HepG2 (cell line): ENCODE data around the gene ANKRD17. TPM values are rescaled to one million over a fixed set of nuclear protein-coding genes. Genes with fewer than 3 reads are reported as not detected.

Source experiments
- FIP1L1 ChIP-seq: fragments of 200-400 bp; formaldehyde crosslinking; IDR thresholded peaks from 2 replicates; pipeline ENCODE4 v1.6.1; 2018; ENCODE audit warnings: low read depth, mild to moderate bottlenecking, low read length, moderate library complexity, borderline replicate concordance; ENCODE audit not compliant: insufficient read depth
- HNRNPLL ChIP-seq: fragments of 200-400 bp; formaldehyde crosslinking; IDR thresholded peaks from 2 replicates; pipeline ENCODE4 v1.6.1; 2017; ENCODE audit warnings: mild to moderate bottlenecking, low read depth, low read length; ENCODE audit not compliant: poor library complexity, severe bottlenecking
- JDP2 ChIP-seq: sonication (generic); formaldehyde crosslinking; IDR thresholded peaks from 2 replicates; pipeline ENCODE4 v1.8.1; 2022; ENCODE audit warnings: missing genetic modification reagents, borderline replicate concordance
- LCORL ChIP-seq, 2 experiments: fragments of 450-650 bp in 1 of 2; sonication (generic) in 1 of 2; formaldehyde crosslinking in 1 of 2; IDR thresholded peaks; 2 replicates each; pipeline versions ENCODE4 v1.5.0 to v1.6.1; 2017 to 2020; ENCODE audit warnings: antibody characterized with exemption in 1 of 2, missing genetic modification reagents in 1 of 2
- NBN ChIP-seq: fragments of 450-650 bp; conservative IDR thresholded peaks from 2 replicates; pipeline ENCODE4 v1.6.1; 2017
- RBM22 ChIP-seq: fragments of 200-400 bp; formaldehyde crosslinking; optimal IDR thresholded peaks from 2 replicates; pipeline ENCODE3; 2017; ENCODE audit warnings: mild to moderate bottlenecking, low read length, moderate library complexity
- REPIN1 ChIP-seq: sonication (generic); formaldehyde crosslinking; IDR thresholded peaks from 2 replicates; pipeline ENCODE4 v1.8.0; 2022; ENCODE audit warnings: missing genetic modification reagents, low read depth, mild to moderate bottlenecking, borderline replicate concordance
- ZEB1 ChIP-seq: IDR thresholded peaks from 2 replicates; pipeline ENCODE4 v1.6.1; 2012; ENCODE audit warnings: mild to moderate bottlenecking, low read depth, inconsistent platforms; ENCODE audit not compliant: insufficient replicate concordance
- ZNF3 ChIP-seq: IDR thresholded peaks from 2 replicates; pipeline ENCODE4 v1.7.0; 2017; ENCODE audit warnings: inconsistent platforms
- ZNF326 ChIP-seq: sonication (generic); formaldehyde crosslinking; IDR thresholded peaks from 2 replicates; pipeline ENCODE4 v1.4.0; 2020; ENCODE audit warnings: missing genetic modification reagents, borderline replicate concordance
- ZNF790 ChIP-seq: sonication (generic); formaldehyde crosslinking; IDR thresholded peaks from 2 replicates; pipeline ENCODE4 v1.8.0; 2022; ENCODE audit warnings: missing genetic modification reagents, mild to moderate bottlenecking, borderline replicate concordance
- polyA plus RNA-seq, 8 experiments: library from polyadenylated mRNA; depleted of rRNA in 3 of 8; stranded (reverse) in 7 of 8; unstranded in 1 of 8; fragments of >200 nt; fragmentation: Illumina TruSeq in 4 of 8; extraction: Trizol in 4 of 8; gene quantifications; 2 replicates each; pipeline versions ENCODE4 v1.2.1 to v1.2.3, GENCODE V29; 2011 to 2016; ENCODE audit warnings: low read depth in 4 of 8, missing spikeins in 1 of 8, mixed read lengths in 1 of 8; ENCODE audit not compliant: insufficient read depth in 1 of 8
- total RNA-seq, 5 experiments: library from RNA; depleted of rRNA; stranded (reverse); fragments of >200 nt; fragmentation: Illumina TruSeq; extraction: Trizol; gene quantifications; 2 replicates each; pipeline ENCODE4 v1.2.3, GENCODE V29; 2016; ENCODE audit warnings: low read depth in 1 of 5
- TF ChIP-seq, protein P1 (sequence below): sonication (generic); formaldehyde crosslinking; IDR thresholded peaks from 2 replicates; pipeline ENCODE4 v1.4.0; 2020; ENCODE audit warnings: missing genetic modification reagents
- TF ChIP-seq, protein P2 (sequence below): sonication (generic); formaldehyde crosslinking; IDR thresholded peaks from 2 replicates; pipeline ENCODE4 v1.4.0; 2020; ENCODE audit warnings: missing genetic modification reagents, borderline replicate concordance
- TF ChIP-seq, protein P3 (sequence below): sonication (generic); formaldehyde crosslinking; IDR thresholded peaks from 2 replicates; pipeline ENCODE4 v1.5.0; 2020; ENCODE audit warnings: missing genetic modification reagents
- TF ChIP-seq, protein P4 (sequence below): IDR thresholded peaks from 2 replicates; pipeline ENCODE4 v1.6.1; 2012; ENCODE audit warnings: low read depth, low read length, improper control_type of control experiment

ANKRD17 gene
- total and polyA plus RNA-seq, 2 of the 13 experiments (the other 11 are each of a cell fraction or from before 2014, with no cell fraction given), result 55.7 to 61.1 TPM

DNA sequence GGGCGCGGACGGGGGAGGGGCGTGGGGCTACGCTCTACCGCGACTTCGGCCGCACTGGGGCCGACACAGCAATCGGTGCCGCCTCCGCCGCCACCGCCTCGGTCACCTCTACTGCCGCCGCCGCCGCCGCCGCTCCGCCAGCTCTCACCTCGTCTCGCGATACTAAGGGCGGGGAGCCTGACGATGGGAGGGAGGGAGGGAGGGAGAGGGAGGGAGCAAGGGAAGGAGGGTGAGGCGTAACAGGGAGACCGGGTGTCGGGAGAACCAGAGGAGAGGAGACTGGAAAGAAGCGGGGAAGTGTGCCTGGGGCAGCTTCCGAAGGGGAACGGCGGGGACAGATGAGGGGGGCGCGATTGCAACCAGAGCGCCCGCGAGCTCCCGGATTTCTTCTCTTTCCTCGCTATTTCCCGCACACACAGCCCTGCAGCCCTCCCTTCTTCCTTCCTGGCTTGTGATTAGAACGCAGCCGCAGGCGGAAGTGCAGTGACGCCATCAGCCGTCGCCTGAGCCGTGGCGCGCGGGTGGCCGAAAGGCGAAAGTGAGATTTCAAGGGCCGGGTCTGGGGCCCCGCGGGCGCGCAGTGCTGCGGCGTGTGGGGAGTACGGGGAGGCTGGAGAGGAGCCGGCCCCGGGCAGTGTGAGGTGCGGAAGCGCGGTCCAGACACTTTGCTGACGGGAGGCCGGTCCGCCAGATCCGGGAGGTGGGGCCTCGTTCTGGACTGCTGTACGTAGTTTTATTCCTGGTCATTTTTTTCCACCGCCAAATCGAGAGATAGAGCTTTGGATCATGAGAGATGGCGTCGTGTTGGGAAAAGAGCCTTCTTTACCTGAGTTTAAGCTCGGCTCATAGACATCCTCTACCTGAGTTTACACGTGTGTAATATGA, at the start of gene ANKRD17 (continued):
- TF ChIP-seq, protein P1, sequence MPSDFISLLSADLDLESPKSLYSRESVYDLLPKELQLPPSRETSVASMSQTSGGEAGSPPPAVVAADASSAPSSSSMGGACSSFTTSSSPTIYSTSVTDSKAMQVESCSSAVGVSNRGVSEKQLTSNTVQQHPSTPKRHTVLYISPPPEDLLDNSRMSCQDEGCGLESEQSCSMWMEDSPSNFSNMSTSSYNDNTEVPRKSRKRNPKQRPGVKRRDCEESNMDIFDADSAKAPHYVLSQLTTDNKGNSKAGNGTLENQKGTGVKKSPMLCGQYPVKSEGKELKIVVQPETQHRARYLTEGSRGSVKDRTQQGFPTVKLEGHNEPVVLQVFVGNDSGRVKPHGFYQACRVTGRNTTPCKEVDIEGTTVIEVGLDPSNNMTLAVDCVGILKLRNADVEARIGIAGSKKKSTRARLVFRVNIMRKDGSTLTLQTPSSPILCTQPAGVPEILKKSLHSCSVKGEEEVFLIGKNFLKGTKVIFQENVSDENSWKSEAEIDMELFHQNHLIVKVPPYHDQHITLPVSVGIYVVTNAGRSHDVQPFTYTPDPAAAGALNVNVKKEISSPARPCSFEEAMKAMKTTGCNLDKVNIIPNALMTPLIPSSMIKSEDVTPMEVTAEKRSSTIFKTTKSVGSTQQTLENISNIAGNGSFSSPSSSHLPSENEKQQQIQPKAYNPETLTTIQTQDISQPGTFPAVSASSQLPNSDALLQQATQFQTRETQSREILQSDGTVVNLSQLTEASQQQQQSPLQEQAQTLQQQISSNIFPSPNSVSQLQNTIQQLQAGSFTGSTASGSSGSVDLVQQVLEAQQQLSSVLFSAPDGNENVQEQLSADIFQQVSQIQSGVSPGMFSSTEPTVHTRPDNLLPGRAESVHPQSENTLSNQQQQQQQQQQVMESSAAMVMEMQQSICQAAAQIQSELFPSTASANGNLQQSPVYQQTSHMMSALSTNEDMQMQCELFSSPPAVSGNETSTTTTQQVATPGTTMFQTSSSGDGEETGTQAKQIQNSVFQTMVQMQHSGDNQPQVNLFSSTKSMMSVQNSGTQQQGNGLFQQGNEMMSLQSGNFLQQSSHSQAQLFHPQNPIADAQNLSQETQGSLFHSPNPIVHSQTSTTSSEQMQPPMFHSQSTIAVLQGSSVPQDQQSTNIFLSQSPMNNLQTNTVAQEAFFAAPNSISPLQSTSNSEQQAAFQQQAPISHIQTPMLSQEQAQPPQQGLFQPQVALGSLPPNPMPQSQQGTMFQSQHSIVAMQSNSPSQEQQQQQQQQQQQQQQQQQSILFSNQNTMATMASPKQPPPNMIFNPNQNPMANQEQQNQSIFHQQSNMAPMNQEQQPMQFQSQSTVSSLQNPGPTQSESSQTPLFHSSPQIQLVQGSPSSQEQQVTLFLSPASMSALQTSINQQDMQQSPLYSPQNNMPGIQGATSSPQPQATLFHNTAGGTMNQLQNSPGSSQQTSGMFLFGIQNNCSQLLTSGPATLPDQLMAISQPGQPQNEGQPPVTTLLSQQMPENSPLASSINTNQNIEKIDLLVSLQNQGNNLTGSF (CRISPR knock-in tag), result 0 out of 2 replicates have a peak, but pooled peaks have one; percentile 29
- TF ChIP-seq RBM22, result no peak
- peak; percentile 12 for TF ChIP-seq ZEB1
- peak; percentile 58; the same call in 1 of the 2 replicates for TF ChIP-seq REPIN1
- TF ChIP-seq, protein P2, sequence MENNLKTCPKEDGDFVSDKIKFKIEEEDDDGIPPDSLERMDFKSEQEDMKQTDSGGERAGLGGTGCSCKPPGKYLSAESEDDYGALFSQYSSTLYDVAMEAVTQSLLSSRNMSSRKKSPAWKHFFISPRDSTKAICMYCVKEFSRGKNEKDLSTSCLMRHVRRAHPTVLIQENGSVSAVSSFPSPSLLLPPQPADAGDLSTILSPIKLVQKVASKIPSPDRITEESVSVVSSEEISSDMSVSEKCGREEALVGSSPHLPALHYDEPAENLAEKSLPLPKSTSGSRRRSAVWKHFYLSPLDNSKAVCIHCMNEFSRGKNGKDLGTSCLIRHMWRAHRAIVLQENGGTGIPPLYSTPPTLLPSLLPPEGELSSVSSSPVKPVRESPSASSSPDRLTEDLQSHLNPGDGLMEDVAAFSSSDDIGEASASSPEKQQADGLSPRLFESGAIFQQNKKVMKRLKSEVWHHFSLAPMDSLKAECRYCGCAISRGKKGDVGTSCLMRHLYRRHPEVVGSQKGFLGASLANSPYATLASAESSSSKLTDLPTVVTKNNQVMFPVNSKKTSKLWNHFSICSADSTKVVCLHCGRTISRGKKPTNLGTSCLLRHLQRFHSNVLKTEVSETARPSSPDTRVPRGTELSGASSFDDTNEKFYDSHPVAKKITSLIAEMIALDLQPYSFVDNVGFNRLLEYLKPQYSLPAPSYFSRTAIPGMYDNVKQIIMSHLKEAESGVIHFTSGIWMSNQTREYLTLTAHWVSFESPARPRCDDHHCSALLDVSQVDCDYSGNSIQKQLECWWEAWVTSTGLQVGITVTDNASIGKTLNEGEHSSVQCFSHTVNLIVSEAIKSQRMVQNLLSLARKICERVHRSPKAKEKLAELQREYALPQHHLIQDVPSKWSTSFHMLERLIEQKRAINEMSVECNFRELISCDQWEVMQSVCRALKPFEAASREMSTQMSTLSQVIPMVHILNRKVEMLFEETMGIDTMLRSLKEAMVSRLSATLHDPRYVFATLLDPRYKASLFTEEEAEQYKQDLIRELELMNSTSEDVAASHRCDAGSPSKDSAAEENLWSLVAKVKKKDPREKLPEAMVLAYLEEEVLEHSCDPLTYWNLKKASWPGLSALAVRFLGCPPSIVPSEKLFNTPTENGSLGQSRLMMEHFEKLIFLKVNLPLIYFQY (CRISPR knock-in tag), result no peak; the same call in 1 of the 2 replicates
- TF ChIP-seq ZNF3 (CRISPR knock-in tag), result no peak
- peak; percentile 79 for TF ChIP-seq HNRNPLL
- TF ChIP-seq JDP2 (CRISPR knock-in tag), result no peak
- TF ChIP-seq, protein P3, sequence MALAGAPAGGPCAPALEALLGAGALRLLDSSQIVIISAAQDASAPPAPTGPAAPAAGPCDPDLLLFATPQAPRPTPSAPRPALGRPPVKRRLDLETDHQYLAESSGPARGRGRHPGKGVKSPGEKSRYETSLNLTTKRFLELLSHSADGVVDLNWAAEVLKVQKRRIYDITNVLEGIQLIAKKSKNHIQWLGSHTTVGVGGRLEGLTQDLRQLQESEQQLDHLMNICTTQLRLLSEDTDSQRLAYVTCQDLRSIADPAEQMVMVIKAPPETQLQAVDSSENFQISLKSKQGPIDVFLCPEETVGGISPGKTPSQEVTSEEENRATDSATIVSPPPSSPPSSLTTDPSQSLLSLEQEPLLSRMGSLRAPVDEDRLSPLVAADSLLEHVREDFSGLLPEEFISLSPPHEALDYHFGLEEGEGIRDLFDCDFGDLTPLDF (CRISPR knock-in tag), result peak; percentile 93
- TF ChIP-seq, protein P4, sequence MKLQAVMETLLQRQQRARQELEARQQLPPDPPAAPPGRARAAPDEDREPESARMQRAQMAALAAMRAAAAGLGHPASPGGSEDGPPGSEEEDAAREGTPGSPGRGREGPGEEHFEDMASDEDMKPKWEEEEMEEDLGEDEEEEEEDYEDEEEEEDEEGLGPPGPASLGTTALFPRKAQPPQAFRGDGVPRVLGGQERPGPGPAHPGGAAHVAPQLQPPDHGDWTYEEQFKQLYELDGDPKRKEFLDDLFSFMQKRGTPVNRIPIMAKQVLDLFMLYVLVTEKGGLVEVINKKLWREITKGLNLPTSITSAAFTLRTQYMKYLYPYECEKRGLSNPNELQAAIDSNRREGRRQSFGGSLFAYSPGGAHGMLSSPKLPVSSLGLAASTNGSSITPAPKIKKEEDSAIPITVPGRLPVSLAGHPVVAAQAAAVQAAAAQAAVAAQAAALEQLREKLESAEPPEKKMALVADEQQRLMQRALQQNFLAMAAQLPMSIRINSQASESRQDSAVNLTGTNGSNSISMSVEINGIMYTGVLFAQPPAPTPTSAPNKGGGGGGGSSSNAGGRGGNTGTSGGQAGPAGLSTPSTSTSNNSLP, result peak; percentile 57; the same call in 1 of the 2 replicates
- no peak for TF ChIP-seq NBN
- TF ChIP-seq LCORL (IDR thresholded peaks at IDR 0.05), result no peak
- TF ChIP-seq LCORL (CRISPR knock-in tag; IDR thresholded peaks at IDR 0.05), result peak; percentile 52; the same call in 1 of the 2 replicates
- peak; percentile 88; the same call in 1 of the 2 replicates for TF ChIP-seq ZNF790 (CRISPR knock-in tag)
- no peak for TF ChIP-seq FIP1L1
- no peak; the same call in 1 of the 2 replicates for TF ChIP-seq ZNF326 (CRISPR knock-in tag)
